Activated effector memory CD4-positive, alpha-beta T cell treated with Interleukin-2 at 50 U/mL for 16 hours (primary cell): Measurements from ENCODE around the gene NXPE3.

Experiments used
- DNase-seq: peaks from one replicate; pipeline ENCODE4 v3.0.0-alpha.2; 2020

NXPE3 gene

DNA sequence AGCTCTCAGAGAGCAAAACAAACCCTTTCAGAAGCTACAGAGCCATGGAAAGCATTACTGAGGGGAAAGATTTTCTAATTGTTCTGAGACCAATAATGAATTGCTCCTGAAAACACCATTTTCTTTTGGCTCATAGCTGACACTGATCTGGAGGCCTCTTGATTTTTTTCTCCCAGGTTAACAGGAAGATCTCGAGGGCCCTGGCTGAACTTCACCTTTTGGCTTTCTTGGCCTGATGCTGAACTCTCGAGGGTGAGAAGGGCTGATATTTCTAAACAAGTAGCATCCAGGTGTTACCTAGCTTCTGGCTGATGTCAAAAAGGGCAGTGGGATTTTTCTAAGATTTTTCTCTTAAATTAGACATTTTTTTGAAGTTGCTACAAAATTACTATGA, 50.4 kb downstream of the NXPE3 start:
- no peak for DNase-seq

- DNase-seq: no peak
Observed at GRCh38 chr3:101829874-101830273, 50.9 kb downstream of the NXPE3 start.

- no peak for DNase-seq
Observed at GRCh38 chr3:101833446-101833974, 54.5 kb downstream of the NXPE3 start.

- DNase-seq: no peak
Observed at GRCh38 chr3:101835676-101836075, 56.7 kb downstream of the NXPE3 start.

DNA sequence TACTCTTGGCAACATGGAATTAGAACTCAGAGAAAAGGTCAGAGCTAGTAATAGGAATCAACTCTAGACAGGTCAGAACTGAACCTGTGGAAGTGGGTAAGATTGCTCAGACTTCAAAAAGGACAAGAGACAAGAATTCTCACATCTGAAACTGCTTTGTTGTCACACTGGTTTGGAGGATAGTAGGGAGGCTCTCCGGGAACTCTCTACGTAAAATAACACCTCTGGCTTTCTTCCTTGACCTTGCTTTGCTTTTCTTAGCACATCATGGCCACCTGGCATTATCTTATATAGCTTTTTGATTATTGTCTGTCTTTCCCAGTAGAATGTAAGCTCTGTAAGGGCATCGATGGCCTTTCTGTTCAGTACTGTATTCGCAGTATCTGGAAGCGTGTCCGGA, 57.1 kb downstream of the NXPE3 start:
- DNase-seq: no peak

DNA sequence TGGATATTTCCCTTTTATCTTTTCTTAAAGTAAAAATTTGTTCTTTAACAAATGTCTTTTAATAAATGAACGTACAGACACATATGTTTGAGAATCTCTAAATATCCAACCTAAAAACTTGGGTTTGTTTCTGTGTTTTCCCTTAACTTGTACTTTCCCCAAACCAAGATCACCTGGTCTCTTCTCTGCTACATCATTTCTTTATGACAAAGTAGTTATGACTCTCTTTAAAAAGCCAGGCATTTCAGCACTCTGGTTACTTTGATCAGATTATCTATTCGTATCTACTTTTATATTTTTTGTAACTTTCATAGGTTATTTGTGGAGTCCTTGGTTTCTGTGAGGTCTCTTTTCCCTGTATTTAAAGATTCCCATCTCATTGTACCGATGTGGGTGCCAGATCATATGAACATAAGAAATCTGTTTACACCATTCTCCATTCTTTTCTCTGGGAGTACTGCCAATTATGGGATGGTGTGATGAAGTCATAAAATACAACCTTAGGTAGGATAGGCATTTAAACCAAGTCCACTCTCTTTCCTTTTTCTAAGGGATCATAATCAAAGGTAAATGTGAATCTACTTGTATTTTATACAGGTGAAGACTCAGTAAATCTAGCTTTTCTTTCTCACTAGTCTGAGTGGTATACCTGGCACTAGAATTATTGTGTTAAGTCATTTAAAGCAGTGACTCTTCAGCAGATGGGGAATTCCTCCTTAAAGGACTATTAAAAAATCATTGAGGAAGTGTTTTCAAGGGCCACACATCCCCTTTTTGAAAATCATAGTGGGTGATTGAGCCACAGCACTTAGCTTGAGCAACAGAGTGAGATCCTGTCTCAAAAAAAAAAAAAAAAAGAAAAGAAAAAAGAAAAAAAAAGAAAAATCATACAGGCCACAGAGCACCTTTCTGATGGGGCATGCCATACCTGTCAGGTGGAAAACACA, 57.9 kb downstream of the NXPE3 start:
- no peak for DNase-seq

DNA sequence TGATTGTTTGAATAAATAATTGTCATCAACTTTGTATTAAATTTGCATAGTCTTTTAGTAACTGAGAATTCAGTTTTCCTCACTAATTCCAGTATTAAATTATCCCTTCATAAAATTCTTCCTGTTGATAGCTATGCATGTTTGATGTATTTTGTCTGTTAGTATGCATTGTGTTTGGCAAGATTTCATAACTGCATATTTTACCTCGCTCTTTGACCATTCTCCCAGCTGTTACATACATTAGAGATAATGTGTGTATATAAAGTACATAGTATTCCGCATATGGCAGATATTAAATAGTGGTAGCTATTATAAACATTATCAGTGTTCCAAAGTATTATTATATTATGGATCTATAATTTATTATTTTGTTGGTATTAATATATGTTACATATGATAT, 59.7 kb downstream of the NXPE3 start:
- DNase-seq: no peak

- no peak for DNase-seq
Observed at GRCh38 chr3:101840066-101840465, 61.1 kb downstream of the NXPE3 start.

DNA sequence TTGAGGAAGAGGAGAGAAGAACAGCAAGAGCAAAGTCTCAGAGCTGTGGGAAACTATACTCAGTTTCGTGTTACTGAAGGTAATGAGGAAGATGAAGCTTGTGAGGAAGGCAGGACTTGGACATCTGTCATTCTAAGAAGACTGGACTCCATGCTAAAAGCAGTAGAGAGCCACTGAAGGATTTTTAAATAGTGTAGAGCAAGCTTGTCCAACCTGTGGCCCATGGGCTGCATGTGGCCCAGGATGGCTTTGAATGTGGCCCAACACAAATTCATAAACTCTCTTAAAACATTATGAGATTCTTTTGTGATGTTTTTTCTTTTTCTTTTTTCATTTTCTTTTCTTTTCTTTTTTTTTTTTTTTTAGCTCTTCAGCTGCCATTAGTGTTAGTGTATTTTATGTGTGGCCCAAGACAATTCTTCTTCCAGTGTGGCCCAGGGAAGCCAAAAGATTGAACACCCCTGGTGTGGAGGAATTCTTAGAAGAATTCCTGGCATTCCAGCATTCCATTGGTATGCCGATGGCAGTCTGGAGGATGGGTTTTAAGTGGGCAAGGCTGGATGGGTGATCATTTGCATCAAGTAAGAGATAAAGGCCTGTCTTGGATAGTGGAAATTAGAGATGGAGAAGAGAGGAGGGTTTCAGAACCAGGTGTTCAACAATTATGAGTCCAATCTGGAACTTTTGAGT, 63.4 kb downstream of the NXPE3 start:
- no peak for DNase-seq

DNA sequence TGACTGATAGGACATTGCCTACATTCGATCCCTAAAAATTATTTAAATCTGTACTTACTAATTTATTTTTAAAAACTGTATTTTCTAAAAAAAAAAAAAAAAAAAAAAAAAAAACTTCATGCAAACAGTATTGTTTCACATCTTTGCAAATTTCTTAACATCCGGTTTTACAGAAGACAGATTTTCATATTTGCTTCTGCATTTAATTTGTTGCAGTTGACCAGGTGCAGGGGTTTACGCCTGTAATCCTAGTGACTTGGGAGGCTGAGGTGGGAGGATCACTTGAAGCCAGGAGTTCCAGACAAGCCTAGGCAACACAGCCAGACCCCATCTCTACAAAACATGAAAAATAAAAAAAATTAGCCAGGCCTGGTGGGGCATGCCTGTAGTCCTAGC, 63.9 kb downstream of the NXPE3 start:
- no peak for DNase-seq

- no peak for DNase-seq
Observed at GRCh38 chr3:101845425-101845824, 66.4 kb downstream of the NXPE3 start.

DNA sequence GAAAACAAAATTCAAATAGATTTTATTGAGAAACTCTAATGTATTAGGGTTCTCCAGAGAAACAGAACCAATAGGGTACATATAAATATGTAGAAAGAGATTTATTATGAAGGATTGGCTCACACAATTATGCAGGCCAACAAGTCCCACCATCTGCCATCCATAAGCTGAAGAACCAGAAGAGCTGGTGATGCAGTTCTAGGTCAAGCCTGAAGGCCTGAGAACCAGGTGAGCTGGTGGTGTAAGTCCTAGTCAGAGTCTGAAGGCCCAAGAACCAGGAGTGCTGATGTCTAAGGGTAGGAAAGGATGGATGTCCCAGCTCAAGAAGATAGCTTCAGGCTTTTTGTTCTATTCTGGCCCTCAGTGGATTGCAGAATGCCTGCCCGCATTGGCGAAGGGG, 67.7 kb downstream of the NXPE3 start:
- no peak for DNase-seq

DNA sequence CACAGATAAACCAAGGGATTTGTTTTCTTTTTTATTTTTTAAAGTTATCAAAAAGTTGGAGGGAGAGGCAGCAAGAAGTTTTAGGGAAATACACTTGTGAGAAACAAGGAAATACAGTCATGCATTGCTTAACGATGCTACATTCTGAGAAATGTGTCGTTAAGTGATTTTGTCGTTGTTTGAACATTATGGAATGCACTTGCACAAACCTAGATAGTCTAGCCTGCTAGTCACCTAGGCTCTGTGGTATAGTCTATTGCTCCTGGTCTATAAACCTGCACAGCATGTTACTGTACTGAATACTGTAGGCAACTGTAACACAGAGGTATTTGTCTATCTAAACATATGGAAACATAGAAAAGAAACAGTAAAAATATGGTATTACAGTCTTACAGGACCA, 68.3 kb downstream of the NXPE3 start:
- no peak for DNase-seq

- DNase-seq: no peak
Observed at GRCh38 chr3:101848326-101848725, 69.3 kb downstream of the NXPE3 start.

DNA sequence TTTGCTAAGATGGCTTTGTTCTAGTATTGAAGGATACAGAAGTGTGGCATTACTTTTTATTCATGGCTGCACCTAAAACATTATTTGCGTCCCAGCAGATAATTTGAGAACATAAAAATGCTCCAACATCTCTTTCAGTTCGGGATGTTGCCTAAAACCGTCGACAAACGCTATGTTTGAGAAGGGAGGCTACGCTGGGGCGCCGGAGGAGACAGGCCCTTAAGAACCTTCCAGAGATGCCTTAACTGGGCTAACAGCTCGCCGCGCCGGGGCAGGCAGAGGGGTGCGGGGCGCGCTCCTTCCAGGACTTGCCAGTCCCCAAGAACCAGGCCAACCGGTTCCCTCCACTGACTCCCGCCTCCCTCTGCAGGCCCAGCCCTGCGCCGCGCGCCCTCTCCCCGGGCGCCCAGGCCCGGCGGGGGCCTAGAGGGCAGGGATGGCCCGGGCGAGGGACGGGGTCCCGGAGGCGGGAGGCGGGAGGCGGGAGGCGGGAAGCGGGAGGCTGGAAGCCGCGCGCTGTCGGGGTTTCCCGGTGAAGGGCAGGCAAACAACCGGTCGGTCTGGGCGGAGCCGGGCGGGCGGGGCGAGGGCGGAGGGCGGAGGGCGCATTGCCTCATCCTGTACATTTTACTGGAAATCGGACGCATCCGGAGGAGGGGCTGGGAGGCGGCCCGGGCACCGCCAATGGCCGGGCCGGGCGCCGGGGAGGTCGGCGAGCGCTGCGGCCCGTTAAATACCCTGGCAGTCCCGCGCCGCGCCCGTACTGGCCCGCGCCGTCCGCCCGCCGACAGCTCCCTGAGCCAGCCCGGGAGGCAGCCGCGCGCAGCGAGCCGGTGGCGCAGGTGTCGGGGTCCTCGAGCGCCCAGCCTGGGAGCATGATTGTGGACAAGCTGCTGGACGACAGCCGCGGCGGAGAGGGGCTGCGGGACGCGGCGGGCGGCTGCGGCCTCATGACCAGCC, 70.0 kb downstream of the NXPE3 start, which contains the start of gene NFKBIZ:
NFKBIZ (plus strand) TSS at position 761 of the 960 bp plus-strand sequence; CDS start at position 876, 115 bp downstream.
- DNase-seq: peak; percentile 88

- DNase-seq: peak; percentile 53
Observed at GRCh38 chr3:101849714-101850245, 70.8 kb downstream of the NXPE3 start.

DNA sequence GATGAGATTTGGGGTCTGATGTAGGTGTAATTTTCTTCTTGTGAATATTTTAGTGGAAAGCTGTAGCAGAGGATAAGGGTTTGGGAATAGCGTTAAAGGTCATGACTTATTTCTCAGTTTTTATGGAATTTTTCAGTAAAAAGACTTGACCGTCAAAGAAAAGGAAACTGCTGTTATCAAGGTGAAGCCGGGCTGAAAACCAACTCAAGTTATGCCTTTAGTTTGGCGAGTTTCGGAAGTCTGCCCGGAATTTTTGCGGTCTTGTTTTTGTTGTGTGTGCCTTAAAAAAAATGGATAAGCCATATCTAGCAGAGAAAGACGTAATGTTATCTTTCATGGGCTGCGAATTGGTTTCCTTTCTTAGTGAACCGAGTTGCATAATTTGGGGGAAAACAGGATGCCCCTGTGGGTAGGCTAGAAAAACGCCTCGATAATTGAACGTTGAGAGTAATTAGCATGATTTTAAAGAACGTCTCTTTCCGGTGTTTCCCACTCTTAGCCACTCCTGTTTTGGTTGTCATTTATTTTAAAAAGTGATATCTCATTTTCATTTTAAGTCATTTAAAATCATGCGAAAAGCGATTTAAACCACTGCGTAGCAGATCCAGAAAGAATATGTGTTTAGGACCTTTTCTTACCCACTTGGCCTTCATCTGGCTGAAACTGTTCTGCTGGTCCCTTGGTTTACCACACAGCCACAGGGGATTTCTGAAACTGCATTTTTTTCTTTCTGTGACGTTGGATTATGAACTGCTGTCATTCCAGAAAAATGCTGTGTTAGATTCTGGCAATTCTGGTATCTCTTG, 71.4 kb downstream of the NXPE3 start:
- peak; percentile 17 for DNase-seq

GRCh38 chr3:101851072-101851770, 72.2 kb downstream of the NXPE3 start:
- DNase-seq: no peak

- DNase-seq: no peak
Observed at GRCh38 chr3:101851850-101852714, 73.1 kb downstream of the NXPE3 start.
